ENCODE measurements around the gene ADAM19. TPM values are rescaled to one million over a fixed set of nuclear protein-coding genes. Genes with fewer than 3 reads are reported as not detected.
"Not testable (repeated sequence)": the region's sequence is repeated elsewhere in the genome, so short reads cannot be mapped to it uniquely, and the experiment has no call there.

ADAM19 gene
- total RNA-seq, 1 donor from 2014 or later = 97.1 TPM

DNA sequence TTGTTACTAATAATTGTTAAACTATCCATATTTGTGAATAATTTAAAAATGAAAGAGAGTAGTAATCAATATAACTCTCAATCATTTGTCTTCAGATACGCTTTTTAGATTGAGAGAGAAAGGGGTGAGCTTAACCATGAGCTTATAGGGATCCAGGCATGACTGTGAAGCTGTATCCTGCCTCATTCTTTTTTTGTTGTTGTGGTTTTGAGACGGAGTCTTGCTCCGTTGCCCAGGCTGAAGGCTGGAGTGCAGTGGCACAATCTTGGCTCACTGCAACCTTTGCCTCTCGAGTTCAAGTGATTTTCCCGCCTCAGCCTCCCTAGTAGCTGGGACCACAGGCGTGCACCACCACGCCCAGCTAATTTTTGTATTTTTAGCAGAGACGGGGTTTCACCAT, 71.5 kb downstream of the ADAM19 start:
- peak; percentile 33 for DNase-seq (ENCODE audit: low spot score)
- intact Hi-C loops (cut with DNase I) = no loop called here

DNA sequence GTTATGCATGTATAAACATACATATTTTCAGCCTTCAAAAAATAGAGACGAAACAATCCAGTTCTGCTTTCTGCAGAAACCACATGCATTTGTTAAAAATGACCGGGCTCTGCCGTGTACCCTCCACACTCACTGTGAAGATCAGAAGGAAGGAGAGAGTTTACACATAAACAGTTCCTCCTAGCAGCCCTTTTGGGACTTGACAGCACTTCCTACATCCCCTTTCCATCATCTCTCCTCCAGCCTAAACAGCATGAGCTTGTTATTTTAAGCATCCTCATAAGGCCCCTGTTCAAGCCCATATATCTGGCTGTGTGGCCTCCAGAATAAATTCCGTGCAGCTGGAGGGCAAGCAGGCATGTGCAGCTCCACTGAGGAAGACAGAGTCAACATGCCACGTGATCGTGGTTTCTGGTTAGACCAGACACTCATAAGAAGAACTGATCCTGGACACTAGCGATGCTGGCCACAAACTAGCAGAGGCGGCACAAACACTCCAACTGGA, 73.4 kb downstream of the ADAM19 start:
- DNase-seq (ENCODE audit: low spot score) = peak; percentile 69
- intact Hi-C loops (cut with DNase I) = no loop called here

DNA sequence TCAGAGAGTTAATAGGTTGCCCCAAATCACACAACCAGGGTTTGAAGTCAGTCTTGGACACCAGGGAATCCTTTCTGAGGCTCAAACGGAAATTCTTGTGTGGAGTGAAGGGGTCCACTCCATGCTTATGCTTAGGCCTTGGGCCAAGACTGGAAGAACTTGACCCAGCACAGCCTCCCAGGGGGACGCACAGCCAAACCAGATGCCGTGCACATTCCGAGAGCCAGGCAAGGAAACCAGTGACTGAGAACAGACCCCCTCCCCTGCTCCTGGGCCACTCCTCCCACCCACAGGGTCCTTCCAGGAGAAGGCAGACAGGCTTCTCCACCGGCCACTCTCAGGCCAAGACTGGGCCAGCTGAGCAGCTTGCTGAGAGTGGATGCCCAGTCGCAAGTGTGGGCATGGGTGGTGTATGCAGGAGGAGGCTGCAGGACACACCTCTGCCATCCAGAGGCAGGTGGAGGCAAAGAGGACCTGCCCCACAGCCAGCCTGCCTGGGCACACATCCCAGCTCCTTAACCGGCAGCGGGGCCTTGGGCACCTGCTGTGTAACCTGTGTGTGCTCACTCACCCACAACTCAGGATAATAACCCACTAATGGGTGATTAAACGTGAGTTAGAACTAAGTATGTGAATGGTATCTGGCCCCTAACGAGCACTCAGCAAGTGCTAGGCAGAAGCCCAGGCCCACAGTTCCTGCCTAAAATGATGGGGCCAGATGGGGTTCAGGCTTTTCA, 77.5 kb downstream of the ADAM19 start:
- peak; percentile 64 for DNase-seq (ENCODE audit: low spot score)
- intact Hi-C loops (cut with DNase I) = no loop called here

DNA sequence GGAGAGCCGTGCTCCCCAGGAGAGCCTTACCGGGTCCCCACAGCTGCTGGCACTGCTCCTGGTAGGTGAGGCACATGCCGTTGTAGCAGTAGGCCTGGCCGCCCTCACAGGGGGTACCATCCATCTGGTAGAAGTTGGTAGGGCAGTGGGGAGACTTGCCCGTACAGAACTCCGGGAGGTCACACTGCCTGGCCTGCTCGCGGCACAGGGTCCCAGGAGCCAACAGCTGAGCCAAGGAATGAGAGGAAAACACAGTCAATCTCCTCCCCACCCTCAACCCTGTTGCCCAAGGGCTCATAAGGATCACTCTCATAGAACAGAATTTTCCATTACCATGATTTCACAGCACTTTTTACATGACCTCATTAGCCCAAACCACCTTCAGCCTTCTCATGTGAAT, 78.7 kb downstream of the ADAM19 start:
- DNase-seq (ENCODE audit: low spot score) = peak; percentile 12
- intact Hi-C loops (cut with DNase I) = no loop called here

DNA sequence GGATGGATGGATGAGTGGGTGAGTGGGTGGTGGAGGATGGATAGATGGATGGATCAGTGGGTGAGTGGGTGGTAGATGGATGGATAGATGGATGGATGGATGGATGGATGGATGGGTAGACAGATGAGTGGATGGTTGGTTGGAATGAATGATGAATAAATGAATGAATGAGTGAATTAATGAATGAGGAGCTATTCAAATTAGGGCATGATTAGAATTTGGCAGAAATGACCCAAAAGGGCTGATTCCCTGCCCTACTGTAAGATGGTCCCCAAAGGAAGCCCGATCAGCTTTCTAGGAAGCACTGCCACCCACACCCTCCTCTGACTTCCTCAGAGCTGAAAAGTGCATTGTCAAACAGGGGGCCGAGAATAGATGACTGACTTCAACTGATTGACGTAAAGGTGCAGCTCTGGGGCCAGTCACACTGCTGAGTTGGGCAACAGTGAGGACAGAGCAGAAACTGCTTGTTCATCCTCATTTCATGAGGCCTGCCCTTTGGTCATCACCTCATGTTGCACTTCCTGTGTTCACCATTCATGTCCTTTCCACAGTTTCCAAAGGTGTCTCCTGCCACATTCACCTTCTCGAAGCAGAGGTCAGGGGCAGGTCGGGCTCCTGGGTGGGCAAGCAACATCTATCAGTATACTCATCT, 81.3 kb downstream of the ADAM19 start:
- intact Hi-C loops (cut with DNase I) = no loop called here
- DNase-seq (ENCODE audit: low spot score) = peak; percentile 84

DNA sequence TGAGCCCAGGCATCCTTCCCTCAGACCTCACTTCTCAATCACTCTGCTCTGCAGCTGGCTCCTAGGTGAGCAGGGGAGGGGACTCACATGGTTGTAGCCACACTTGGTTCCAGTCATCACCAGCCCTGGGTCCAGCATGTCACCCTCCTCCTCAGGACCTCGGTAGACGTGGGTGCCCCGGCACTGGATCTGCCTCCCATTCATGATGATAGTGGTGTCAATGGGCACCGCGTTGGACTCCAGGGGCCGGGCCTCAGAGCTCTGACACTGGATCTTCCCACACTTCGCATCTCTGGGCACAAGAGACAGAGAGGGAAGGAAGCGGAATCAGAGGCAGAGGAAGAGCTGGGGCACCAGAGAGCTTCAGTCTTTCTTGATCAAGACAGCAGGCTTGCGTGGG, 82.7 kb downstream of the ADAM19 start:
- intact Hi-C loops (cut with DNase I) = no loop called here
- DNase-seq (ENCODE audit: low spot score) = peak; percentile 60

DNA sequence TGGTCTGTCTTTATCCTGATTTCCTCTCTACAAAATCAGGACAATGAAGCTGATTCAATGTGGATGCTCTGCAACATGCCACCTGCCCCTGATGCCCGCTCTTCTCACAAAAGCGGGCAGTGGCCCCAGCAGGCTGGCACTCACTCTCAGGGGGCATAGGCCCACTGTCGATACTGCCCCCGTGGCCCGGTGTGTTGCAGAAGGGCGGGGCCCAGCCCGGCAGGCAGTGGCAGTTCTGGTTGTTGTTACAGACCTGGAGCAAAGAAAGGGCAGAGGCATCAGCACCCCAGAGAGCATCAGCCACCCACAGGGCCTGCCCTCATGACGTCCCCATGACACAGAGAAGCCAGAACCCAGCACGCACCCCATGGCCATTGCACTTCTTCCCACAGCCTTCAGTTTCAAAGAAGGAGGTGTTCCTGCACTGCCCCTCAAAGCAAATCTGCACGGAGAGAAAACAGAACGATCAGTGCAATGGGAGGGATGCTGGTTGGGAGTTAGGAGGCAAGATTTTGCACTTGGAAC, 84.0 kb downstream of the ADAM19 start:
- intact Hi-C loops (cut with DNase I) = no loop called here
- no peak for DNase-seq (ENCODE audit: low spot score)

DNA sequence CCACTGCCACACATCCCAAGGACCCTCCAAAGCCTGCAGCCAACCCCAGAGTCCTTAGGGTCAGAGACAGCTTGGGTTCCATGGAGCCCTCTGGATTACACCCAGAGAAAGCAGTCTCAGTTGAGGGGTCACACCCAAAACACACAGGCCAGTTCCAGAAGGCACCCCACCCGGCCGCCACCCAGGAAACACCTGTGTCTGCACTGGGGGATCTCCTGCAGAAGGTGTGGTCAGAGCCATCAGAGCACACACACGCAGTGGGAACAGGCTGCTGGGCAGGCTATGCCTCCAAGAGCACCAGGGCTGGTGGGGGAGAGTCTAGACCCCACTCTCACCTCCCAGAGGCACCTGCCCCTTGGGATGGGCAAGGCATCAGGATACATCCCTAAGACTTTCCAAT, 88.2 kb downstream of the ADAM19 start:
- peak; percentile 36 for DNase-seq (ENCODE audit: low spot score)
- intact Hi-C loops (cut with DNase I) = no loop called here

DNA sequence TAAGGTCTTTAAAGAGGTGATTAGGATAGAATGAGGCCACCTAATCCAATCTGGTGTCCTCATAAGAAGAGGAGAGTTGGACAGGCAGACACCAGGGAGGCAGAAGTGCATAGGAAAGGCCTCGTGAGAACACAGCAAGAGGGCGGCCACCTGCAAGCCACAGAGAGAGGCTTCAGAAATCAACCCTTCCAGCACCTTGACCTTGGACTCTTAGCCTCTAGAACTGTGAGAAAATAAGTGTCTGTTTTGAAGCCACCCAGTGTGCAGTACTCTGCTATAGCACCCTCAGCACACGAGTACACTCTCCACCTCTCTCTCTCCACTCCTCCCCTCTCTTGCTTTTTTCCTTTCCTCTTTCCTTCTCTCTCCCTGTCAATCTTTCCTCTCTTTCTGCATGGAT, 88.7 kb downstream of the ADAM19 start:
- peak; percentile 47 for DNase-seq (ENCODE audit: low spot score)
- intact Hi-C loops (cut with DNase I) = no loop called here

DNA sequence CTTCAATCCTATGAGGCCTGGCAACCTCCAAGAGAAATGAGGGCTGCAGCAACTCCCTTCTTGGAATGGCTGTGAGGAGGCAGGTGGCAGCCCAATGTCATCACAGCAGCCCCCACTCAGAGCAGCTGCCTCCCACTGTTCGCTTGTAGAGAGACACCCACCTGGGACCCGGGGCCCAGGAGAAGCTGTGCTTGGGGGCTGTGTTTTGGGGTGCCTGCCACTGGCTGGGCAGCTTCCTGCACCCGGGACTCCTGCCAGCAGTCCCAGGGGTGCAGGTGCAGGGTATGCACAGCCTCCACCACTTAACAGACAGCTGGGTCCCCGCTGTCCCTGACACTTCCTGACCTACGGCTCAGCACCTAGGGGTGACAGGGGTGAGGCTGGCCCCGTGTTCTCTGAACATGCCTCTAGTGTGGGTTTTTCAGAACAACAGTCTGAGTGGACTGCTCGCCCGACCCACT, 89.3 kb downstream of the ADAM19 start:
- intact Hi-C loops (cut with DNase I) = no loop called here
- peak; percentile 60 for DNase-seq (ENCODE audit: low spot score)

DNA sequence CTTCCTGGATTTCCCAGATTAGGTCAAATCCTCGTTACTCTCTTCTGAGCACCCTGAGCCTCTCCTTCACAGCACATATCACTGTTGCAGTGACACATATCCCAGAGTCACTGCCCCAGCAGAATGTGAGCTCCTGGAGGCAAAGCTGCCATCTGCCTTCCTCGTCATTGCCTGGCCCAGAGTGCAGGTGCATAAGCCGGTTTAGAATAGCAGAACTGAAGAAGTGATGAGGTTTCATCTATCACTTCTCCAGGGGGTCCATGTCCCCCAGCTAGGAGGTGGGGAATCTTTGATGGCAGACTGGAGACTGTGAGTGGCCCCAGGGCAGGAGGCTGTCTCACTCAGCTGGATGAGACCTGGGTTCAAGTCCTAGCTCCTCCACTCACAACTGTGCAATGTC, 89.8 kb downstream of the ADAM19 start:
- no peak for DNase-seq (ENCODE audit: low spot score)
- intact Hi-C loops (cut with DNase I) = no loop called here

DNA sequence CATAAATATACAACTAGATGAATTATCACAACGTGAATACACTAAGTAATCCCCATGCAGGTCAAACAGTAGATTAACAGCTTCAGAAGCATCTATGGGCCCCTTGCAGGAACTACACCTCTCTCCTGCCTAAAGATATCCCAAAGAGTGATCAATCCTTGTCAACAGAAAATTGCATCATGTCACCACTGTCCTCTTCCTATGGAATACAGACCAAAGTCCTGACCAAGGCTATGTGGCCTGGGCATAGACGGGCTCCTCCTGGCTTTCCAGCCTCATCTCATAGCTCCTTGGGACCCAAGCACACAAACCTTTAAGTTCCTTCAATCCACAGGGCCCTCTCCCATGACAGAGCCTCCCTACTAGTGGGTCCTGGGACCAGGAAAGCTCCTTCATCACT, 90.2 kb downstream of the ADAM19 start:
- intact Hi-C loops (cut with DNase I) = no loop called here
- peak; percentile 7 for DNase-seq (ENCODE audit: low spot score)

DNA sequence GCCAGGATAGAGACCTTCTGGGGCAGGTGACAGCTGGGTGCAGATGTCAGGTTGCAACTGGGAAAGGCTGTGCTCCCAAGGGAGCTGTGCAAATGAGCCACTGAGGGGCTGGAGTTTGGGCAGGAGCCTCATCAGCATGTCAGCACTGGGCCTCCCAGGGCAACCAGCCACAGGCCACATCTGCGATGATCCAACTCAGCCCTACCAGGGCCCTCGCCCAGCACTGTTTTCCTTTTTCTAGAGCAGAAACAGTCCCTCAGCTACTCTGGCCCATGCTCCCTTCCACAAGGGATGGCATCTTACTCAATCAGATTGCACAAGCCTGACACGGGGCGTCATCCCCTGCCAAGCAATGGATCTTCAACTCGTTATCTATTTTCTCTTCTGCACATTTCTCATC, 90.8 kb downstream of the ADAM19 start:
- DNase-seq (ENCODE audit: low spot score) = peak; percentile 64
- intact Hi-C loops (cut with DNase I) = no loop called here

DNA sequence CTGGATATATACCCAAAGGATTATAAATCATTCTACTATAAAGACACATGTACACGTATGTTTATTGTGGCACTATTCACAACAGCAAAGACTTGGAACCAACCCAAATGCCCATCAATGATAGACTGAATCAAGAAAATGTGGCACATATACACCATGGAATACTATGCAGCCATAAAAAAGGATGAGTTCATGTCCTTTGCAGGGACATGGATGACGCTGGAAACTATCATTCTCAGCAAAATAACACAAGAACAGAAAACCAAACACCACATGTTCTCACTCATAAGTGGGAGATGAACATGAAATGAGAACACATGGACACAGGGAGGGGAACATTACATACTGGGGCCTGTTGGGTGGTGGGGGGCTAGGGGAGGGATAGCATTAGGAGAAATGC, 92.9 kb downstream of the ADAM19 start:
- DNase-seq (ENCODE audit: low spot score); intact Hi-C loops (cut with DNase I): not testable (repeated sequence)

DNA sequence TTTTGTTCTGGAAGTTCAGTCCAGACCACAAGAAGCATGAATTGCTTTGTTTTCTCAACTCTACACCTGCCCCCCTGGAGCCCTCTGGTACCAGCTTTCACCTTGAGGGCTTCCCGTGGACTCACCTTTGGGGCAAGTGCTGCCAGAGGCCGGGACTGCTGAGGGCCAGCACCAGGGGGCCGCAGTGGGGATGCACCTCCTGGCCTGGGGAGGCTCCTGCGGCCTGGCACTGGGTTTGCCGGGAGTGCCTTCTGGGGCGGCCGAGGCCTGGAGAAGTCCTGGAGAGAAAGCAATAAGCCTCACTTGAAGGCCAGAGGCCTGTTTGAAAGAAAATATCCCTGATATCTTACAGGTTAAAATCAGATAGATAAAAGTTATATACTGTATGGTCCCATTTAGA, 93.9 kb downstream of the ADAM19 start:
- intact Hi-C loops (cut with DNase I) = no loop called here
- DNase-seq (ENCODE audit: low spot score) = peak; percentile 69

DNA sequence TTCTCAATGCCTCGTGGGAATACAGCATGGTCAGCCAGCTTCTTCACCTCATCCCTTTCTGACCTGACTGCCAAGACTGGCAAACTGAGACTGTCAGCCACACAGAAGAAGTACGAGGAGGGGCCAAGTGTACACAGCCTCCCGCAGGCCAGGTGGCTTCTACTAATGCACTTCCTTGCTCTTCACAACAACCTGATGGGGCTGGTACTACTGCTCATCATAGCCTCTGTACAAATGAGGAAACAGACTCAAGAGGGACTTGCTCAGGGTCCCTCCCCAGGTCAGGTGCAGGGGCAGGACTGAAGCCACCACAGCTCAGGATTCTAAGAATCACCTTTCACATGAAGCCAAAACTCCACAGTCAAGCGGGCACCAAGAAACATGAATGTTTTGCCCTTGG, 94.3 kb downstream of the ADAM19 start:
- no peak for DNase-seq (ENCODE audit: low spot score)
- intact Hi-C loops (cut with DNase I) = no loop called here

DNA sequence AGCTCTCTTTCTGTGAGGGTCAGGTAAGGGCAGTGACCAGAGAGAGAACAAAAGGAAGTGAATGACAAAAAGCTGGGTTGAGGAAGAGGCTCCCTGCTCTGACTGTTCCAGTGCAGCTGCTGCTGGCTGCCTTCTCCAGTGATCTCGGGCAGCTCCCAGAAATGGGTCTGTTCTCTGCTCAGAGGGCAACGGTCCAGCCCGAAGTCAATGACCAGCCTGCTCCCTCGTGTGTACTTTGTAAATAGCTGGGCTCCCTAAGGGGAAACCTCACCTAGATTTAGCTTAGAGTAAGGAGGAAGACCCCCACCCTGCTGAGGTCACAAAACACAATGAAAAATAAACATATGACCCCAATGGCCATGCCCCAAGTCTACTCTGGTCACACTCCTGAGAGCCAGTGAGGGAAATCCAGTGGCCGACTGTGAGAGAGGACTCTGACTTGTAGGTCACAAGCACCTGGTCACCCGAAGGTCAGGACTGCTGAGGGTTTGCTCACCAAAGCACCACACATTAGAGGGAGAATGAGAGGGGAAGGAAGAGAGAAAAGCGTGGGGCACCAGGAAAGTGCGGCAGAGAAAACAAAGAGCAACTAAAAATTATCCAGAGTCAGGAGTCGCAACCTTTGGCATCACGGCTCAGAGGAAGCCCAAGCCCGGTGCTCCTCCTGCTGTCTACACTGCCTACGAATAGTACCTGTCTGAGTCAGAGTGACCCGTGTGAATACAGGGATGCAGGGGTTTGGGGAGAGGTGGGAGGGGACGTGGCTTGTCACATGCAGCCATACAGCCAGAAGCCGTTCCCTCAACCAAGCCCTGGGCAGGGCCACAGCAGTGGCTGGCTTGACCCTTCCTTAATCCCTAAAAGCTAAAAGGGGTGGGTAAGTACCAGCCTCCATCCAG, 95.7 kb downstream of the ADAM19 start:
- DNase-seq (ENCODE audit: low spot score) = peak; percentile 36
- intact Hi-C loops (cut with DNase I) = loop anchor here (5.0 kb wide), 1 partner anchor 48 kb away; no protein-coding TSS in a partner anchor

DNA sequence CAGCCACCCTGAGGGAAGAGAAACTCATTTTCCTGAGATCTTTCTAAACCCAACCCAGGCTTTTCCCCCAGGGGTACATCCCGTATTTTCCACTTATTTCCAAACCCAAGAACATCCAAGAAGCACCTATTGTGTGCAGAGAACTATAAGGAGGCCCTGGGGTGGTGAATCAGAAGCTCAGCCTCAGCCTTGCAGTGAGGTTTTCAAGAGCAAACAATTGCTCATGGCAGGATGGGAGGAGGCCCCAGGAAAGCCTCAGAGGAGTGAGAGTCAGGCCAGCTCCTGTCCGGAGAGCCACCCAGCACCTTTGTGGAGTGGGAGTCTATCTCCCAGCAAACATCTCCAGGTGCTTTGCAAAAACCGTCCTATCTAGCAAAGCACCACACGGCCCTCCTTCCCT, 96.4 kb downstream of the ADAM19 start:
- DNase-seq (ENCODE audit: low spot score) = peak; percentile 63
- intact Hi-C loops (cut with DNase I) = loop anchor here (5.0 kb wide), 1 partner anchor 47 kb away; no protein-coding TSS in a partner anchor

DNA sequence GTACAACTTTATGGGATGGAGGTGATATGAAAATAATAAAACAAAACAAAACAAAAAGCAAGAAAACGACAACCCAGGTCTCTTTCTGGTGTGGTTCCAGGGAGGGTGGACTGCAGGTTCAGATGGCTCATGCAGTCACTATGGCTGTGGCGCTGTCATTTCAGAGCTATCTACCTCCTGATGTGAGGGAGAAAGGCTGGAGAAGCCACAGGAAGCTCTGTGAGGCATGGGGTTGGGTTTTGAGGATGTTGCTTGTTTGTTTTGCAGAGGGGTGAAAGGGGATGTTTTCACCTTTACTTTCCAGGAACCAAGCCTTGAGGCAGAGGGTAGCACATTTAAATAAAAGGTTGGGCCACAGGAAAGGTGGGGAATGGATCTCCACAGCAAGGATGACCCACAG, 96.8 kb downstream of the ADAM19 start:
- DNase-seq (ENCODE audit: low spot score) = peak; percentile 5
- intact Hi-C loops (cut with DNase I) = loop anchor here (5.0 kb wide), 1 partner anchor 46 kb away; no protein-coding TSS in a partner anchor

All from cardiac septum (tissue), 1 donor.